ENCODE results near the gene ARPIN. TPM values are rescaled to one million over a fixed set of nuclear protein-coding genes. Genes with fewer than 3 reads are reported as not detected.

Gene ARPIN
- 8.9 and 10.7 TPM in 2 replicates for total RNA-seq

DNA sequence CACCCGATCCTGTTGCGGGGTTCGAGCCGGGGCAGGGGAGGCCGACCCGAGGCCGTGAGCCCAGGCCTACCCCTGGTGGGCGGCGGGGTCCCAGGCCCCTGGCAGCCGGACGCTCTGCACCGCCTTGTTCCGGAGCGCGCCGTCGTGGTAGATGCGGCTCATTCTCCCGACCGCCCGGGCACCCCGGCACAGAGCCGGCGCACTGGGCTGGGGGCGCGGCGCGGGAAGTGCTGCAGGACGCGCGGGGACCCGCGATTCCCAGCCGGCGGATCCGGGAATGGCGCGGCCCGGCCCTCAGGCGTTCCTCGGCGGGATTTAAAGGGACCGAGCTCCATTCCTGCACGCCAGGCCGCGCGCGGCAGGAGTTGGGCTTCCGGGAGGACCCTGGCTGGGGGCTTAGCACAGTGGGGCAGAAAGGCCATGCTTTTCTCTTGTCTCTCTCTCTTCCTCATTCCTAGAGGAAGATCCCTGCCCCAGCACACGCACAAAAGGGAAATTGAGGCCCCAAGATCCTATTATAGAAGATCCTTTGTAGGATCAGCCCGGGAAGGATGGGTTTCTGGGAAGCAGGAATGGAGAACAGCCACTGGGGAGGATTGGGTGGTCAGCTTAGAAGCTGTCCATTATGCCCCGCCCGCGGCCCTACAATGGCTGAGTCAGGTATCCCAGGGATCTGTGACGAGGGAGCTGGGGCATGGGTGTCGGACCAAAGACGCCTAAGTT, at the start of gene ARPIN:
ARPIN (minus strand) TSS at position 279 of the 723 bp plus-strand sequence; CDS start at position 162, 117 bp downstream.

DNA sequence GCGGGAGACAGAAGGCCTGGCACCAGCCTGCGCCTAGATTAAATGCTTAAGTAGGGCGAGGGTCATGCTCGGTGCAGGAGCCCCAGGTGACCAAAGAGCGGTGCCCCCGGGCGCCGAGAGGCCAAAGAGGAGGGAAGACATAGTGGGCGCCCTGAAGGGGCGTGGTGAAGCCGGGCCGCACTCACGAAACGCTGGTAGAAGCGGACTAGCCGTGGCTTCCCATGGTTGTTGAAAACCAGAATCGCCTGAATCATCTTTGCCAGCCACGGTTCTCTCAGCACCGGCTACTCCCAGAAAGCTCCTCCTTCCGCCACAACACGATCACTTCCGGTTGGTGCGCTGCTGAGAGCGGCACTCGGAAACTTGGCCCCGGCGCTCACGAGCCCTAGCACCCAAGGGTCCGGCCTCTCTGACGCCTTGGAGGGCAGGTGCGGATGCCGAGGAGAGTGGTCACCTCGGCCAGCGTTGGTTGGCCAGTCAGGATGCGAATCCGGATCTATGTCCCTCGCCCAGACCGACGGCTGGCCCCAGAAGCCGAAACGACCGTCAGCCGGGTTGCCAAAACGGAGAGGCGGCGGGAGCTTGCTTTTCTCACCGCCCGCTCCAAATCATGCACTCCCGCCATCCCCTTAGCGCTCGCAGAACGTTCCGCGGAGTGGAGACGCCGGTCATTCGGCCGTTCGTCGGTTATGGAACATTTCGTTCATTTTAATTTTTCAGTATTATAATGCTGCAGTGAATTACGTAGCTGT, 18.9 kb downstream of the ARPIN start, which contains the start of gene AP3S2:
AP3S2 (minus strand) TSS at position 299 of the 752 bp plus-strand sequence; CDS start at position 254, 45 bp downstream.

Other genes with a start within 250 kb of the ARPIN start
- gene PLIN1, start 233.6 kb downstream of the ARPIN start, total RNA-seq: 0.24 TPM in 1 of 2 replicates, not detected in the other
- 6.7 and 7.0 TPM in 2 replicates for gene PEX11A, start 222.2 kb downstream of the ARPIN start, total RNA-seq
- gene WDR93, start 222.1 kb downstream of the ARPIN start, total RNA-seq: not detected in 2 replicates
- gene MESP1, start 161.7 kb downstream of the ARPIN start, total RNA-seq: under 0.01 and 0.43 TPM in 2 replicates
- gene MESP2, start 136.6 kb downstream of the ARPIN start, total RNA-seq: 0.48 and 1.3 TPM in 2 replicates
- 0.43 and 8.7 TPM in 2 replicates for gene ANPEP, start 98.1 kb downstream of the ARPIN start, total RNA-seq
- gene AP3S2, start 19.0 kb downstream of the ARPIN start, total RNA-seq: 40.7 and 45.6 TPM in 2 replicates
- gene ZNF710, start 88.4 kb upstream of the ARPIN start, total RNA-seq: 9.8 and 22.9 TPM in 2 replicates
- gene IDH2, start 189.5 kb upstream of the ARPIN start, total RNA-seq: 46.0 and 76.6 TPM in 2 replicates

All from tracheal epithelial cell (primary cell).